ENCODE results near the gene HOXA3.

Gene HOXA3

DNA sequence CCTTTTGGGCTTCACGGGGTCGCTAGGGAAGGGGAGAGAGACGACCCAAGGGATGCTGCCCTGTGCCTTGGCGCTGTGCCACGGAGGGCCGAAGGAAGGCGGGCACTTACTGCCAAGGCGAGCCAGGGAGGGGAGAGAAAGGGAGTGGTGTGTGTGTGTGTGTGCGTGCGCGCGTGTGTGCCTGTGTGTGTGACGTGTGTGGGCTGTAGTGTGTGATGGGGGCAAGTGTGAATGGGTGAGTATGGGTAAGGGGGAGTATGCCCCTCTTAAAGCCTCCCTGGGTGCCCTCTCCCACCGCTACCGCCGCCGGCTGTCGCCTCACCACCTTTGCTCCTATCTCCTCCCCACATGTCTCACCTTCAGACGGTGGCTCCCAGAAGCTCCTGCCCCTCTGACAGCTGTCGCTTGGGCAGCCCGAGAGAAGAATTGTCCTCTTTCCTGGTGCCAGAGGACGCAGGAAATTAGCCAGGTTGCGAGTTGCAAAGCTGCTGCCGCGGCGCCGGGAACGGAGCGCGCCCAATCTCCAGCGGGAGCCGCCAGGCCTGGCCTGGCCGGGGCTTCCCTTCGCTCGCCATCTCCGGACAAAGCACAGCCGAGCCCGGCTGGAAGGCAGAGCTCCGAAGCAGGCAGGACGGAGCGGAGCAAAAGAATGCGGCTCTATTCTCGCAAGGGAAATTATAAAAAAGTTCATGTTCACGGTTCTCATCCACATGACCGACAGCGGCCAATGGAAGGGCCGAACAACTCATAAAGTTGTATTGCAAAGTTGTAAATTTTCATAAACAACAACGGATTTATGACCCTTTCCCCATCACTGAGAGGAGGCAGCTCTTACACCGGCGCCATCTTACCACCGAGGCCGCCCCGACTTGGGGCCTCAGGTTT, at the start of gene HOXA3:
TSS of gene HOXA3 (minus strand) at position 653 of the 885 bp plus-strand sequence. CDS start 41,943 bp downstream, outside the sequence.
- DNase-seq (ENCODE audit: low spot score): no peak

DNA sequence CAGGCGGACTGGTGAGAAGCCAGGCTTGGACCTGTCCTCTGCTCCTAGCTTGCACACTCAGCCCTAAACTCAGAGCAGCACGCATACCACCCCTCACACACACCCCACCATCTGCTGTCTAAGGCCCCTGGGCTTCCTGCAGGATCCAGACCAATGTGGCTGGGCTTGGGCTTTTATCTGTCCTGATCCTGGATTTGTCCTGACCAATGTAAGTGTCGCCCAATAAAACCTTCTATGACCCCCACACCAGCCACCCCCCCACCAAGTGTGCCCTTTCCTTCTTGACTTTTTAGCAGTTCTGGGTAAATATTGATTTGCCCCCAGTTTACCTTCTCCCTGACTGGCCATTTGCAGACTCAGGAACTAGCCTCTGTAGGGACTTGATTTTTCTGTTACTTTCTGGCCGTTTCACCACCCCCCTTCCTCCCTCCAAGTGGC, 49.2 kb upstream of the HOXA3 start:
- DNase-seq (ENCODE audit: low spot score): no peak

DNA sequence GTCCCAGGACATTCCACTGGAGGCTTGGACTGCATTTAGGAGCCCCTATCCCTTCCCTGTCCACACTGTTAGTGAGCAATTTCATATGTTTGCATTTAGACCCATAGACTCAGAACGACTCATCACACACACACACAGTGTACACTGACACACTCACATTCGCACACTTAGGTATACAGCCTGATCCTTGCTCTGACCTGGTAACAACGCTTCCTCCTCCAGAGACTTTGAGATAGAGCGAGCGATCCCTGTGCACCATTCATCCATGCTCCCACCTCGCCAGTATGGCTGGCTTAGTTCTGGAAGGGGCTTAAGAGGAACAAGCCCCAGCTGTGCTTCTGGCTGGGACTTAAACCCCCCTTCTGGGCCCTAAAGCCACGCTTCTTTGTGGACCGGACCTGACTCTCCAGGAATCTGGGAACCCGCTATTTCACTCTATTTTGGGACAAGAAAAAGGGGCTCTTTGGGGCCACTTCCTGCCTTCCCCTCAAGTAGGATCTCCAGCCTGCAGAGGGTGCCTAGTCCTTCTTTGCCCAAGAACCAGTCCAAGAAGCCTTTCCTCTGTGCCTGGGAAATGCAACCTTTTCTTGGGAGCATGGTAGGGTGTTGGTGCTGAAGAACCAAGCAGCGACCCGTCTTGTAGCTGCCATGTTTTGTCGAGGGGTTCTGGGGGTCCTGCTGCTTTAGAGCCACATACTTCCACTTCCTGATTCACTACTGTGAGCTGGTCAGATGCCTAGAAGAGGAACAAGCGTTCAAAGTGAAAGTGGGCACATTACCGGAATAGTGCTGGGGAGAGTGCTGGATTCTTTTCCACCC, 48.6 kb upstream of the HOXA3 start:
- no peak for DNase-seq (ENCODE audit: low spot score)

DNA sequence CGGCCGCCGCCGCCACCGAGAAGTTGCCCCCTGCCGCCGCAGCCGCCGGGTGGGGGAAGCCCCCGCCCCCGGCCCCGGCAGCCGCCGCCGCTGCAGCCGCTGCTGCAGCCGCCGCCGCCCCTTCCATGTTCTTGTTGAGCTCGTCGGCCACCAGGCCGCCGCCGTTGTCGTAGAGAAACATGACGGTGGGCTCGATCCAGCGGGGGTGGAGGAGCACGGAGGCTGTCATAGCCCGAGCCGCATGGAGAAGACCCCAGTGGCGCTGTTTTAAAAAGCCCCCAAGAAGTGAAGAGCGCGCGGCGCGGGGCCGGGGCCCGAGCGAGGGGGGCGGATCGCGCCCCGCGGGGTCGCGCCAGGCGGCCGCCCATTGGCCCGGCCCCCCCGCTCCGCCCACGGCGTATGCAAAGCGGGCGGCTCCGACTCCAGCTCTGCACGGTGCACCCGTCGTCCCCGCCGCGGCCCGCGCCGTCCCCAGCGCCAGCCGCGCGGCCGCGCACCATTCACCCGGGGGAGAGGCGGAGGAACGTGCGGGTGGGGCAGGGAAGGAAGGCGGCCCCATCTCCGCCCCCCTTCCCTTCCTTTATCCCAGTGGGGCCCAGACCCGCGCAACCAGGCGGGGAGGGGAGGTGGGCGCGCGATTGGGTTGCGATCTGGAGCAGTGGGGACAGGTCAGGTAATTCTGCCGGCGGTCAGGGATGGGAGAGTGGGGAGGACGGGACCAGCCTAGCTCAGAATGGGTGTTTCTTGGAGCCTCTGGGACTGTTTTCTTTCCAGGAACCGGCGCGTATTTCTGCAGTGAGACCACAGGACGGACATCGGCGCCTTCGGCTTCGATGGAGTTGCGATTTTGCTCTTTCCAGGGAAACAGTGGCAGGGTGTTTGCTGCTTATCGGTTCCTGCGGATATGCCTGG, 47.7 kb upstream of the HOXA3 start, which contains the start of gene HOXA13:
TSS of gene HOXA13 (minus strand) at position 243 of the 912 bp plus-strand sequence. CDS start at position 229, 14 bp downstream.
- DNase-seq (ENCODE audit: low spot score): no peak

DNA sequence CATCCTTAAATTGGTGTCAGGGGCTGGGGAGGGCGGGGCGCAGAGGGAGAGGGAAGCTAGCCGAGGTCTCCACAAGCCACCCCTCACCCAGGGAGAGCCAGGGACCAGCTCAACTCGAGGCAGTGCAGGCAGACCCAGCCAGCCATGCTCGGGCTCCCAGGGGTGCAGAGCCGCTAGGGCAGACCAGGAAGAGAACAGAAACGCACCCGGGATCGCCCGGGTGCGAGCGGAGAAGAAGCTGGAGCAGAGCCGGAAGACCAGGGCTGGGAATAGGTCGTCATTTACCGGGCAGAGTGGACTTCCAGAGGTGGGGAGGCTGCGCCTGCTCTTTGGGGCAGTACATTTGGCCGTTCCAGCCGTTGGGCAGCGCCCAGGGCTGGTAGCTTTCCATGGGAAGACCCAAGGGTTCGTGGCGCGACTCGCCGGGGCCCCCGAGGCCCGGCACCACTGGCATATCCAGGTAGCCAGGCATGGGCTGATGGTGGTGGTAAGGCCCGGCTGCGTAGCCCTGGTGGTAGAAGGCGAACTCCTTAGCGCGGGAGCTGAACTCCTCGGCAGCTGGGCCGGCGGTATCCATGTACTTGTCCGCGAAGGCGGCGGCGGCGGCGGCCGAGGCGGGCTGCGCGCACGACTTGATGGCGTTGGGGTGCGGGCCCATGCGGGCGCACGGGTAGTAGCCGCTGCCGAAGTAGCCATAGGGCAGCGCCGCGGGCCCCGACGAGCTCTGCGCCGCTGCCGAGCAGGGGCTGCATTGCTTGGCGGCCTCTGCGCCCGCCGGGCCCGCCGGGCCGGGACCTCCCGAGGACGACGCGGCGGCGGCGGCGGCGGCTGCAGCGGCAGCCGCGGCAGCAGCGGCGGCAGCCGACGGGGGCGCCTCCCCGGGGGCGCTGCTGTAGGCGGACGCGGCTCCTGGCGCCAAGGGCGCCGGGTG, 46.8 kb upstream of the HOXA3 start:
- no peak for DNase-seq (ENCODE audit: low spot score)

DNA sequence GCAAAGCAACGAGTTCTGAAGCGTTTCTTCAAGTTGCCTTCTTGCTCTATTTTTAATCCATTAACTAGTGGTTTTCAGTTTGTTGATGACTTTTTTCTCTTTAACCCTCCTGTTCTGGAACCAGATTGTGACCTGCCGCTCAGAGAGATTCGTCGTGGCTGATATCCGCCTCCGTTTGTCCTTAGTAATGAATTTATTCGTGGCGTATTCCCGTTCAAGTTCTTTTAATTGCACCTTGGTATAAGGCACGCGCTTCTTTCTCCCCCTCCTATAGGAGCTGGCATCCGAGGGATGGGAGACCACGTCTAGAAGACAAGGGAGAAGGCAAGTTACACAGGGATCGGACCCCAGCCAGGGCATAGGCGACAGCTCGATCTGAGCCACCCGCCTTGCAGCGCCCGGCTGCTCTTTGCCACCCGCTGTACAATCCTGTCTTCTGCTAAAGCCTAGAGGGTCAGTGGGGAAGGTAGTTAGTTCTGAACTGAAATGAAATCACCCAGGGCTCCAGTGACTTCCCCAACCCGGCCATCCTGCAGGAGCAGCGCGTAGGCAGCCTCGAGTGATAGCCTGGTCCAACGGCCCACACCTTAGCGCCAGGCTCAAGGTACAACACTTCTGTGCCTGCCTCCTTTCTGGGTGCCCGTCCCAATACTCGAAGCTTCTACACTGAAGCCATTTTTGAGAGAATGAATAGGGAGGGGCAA, 45.9 kb upstream of the HOXA3 start:
- DNase-seq (ENCODE audit: low spot score): no peak

DNA sequence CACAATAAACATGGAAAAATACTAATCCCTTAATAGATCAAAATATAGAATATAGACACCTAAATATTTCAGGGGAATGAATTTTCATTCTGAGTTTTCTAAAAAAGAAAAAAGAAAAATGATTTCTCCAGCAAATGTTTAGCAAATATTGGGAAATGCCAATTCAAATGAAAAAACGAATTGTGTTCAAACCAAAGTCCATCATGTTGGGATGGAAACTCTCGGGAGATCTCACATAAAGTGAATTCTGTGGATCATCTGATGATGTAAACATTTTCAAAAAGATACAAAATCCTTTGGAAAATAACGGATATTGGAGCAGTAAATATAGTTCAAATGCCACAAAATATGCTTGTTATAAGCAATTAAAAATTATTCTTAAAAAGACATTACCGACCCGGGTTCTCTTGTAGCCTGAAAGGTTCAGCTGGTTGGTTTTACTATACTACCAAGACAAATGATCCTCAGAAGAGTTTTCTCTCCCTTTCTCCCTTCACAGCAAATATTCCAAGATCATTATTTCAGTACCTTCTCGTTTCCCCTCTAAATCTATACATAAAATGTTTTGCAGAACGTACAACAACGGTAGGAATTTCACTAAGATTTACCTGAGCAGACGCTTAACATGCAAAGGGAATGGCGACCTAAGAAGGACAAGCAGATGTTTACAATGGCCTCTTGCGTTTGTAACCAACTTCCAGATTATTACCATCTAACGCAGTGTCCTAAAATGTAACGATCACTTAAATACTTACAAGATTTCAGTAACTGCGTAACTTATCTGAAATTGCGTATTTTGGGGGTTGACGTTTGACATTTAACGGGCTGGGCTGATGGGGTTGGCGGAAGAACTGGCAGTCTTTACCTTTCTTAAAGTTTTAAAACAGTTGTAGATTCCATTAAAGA, 45.0 kb upstream of the HOXA3 start:
- no peak for DNase-seq (ENCODE audit: low spot score)

DNA sequence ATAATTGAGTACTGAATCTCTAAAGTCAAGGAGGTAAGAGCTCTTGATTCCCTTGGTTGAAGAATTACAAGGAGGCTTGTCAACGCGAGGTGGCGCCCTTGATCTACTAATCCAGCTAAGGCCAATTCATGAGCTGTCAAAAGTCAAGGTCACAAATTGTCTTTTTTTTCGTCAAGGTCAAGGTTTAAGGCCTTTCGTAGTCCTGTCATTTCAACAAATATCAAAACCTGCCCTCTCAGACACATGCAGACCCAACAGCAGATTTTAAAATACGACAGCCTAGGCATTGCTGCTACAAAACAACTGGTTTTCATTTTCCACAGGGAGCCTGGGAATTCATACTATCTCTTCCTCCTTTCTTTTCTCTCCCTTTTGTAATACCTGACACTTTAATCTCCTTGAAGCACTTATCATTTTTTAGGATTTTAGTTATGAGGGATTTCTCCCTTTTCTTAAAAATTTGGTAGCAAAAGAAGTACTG, 43.9 kb upstream of the HOXA3 start:
- peak; percentile 82 for DNase-seq (ENCODE audit: low spot score)

DNA sequence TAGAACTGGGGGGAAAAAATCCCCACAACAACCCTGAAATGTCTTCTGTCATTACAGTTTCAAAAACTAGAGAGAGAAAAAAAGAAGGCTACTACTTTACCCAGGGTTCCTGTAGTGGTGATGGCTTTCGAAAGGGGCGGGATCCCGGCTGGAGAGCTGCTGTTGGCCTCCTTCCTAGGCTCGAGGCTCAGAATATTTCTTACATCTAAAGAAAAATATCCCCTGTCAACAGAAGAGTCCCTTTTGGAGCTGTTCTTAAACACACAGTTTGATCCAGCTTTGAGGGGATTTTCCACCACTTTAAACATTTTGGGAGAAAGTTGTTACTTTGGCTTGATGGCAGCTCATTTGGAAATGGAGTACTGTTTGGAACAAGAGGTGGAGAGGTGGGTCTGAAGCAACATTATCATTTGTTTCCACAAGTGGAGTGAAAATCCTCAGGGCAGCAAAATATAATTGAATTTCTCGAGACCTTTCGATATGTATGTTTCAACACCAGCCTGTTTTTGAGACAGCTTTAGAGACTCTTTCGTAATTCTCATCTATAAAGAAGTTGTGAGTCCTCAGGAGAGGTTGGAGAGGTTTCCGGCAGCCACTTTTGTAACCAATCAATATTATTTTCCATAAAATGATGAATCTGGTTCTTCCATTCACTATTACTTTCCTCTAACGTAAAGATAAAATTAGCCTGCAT, 42.5 kb upstream of the HOXA3 start:
- no peak for DNase-seq (ENCODE audit: low spot score)

DNA sequence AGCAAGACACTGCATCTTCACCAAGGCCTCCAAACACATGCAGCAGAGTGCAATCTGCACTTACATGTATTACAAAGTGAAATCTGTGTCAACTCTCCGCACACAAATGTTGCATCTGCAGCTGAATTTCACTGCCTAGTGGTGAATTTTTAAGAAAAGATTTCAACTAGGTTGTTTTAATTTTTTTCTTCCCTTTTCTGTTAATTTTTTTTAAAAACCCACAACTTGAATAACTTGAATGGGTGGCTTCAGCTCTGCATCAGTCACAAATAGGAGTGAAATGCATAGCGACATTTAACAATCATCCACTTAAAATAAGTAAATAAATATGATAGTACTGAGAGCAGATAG, 41.6 kb upstream of the HOXA3 start:
- no peak for DNase-seq (ENCODE audit: low spot score)

DNA sequence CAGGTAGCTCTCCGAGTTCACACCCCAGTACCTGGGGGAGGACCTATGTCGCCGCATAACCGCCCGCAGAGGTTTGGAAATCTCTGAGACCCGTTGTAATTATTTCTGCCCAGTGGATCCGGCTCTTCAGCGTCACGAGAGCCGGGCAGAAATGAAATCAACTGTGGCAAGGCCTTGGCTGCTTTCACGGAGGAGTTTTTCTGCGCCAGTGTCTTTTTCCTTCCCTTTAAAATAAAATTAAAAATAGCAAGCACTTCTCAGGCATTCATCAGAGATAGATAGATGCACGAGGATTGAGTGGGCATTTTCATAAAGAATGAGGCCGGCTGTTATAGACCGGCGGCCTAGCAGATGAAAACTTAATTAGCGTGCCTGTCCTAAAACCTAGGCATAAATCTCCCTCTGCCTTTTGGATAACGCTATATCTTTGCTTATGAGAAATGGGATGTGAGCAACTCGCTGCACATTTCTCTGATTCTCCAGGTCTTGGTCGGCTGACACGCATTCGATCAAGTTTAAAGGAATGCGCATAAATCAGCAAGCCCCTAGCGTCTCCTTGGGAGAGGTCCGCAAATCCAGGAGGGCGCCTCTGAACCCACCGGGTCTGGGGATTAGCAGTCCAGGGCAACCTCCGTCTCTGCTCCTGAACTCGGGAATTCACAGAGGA, 41.1 kb upstream of the HOXA3 start:
- no peak for DNase-seq (ENCODE audit: low spot score)

DNA sequence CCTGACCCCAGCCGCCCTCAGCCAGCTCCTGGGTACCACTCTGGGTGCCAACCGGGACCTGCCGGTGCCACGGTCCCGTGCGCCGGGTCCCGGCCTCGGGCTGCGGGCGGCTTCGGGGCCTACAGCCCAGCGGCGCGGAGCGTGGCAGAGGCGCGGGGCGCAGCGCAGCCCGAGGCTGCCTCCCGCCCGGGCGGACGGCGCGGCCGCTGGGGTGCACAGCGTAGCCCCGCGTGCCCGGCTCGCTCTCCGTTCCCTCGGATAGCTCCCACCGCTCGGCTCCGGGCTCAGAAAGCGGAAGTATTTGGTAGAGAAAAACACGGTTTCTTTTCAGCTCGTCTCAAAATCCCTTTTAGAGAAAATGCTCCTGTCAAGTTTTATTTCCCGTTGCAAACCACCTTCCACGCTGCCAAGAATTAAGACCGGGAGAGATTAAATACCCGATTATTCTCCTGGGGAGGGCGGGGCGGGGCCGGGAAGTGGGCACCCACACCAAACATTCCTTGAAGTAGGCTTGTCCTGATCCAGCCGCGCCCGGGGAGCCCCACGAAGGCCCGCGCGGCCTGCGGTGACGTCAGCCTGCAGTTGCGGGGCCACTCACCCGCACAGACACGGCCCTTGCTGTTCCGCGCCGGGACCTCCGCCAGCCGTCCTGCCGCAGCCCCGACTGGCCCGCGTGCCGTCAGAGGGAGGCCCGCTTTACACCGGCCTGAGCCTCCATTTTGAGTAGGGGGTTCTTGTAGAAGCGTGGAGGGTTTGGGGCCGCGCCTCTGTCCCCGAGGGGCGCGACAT, 40.4 kb upstream of the HOXA3 start:
- no peak for DNase-seq (ENCODE audit: low spot score)

DNA sequence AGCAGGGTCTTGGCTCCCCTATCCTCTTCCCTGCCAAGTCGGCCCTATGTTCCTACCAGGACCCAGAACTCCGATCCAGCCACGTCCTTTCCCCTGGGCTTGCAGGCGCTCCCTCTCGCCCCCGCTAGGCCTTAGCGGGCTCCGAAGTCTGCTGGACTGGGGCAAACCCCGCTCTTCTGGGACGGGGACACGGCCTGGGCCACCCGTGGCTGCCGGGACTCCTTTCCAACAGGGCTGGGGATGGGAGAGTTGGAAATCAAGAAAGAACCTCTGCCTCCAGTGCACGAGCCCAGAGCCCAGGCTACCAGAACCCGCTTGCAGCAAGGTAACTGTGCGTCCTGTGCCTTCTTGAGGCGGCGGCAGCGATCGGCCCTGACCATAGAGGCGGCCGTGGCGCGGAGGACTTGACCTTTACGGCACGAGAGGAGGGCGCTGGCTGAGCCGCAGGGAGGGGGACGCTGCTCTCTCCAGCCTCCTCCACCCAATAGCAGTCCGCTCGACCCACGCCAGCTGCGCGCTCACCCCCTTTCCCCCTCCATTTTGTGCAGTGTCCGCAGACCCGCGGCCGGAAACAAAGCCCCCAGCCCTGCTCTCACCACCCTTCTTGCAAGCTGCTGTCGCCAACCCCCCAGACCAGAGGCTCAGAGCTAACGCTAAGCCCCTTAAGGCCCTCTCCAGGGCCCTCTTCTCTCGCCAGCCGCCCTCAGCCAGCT, 39.6 kb upstream of the HOXA3 start:
- DNase-seq (ENCODE audit: low spot score): no peak

DNA sequence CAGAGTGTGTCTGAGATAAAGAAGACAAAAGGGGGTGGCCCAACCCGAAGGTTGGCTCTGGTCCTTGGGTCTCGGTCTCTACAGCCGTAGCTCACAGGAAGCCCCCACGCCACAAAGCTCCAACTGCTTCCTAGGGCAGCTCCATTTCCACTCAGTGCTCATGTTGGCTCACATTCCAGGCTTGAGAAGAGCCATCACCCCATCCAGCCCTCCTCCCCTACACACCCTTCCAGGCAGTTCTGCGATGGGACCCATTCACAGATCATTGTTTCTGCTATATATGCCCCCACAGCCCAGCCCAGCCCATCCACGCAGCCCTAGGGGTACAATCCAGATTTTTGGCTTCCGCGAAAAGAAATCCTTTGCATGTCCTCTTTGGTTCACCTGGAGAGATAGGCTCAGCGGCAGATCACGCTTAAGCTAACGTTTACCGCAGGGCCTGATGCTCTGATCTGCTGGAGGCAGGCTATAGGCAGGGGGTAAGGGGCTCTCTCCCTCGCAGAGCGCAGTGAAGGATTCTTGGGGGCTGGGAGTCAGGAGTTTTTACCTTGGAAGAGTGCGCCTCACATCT, 38.9 kb upstream of the HOXA3 start:
- no peak for DNase-seq (ENCODE audit: low spot score)

DNA sequence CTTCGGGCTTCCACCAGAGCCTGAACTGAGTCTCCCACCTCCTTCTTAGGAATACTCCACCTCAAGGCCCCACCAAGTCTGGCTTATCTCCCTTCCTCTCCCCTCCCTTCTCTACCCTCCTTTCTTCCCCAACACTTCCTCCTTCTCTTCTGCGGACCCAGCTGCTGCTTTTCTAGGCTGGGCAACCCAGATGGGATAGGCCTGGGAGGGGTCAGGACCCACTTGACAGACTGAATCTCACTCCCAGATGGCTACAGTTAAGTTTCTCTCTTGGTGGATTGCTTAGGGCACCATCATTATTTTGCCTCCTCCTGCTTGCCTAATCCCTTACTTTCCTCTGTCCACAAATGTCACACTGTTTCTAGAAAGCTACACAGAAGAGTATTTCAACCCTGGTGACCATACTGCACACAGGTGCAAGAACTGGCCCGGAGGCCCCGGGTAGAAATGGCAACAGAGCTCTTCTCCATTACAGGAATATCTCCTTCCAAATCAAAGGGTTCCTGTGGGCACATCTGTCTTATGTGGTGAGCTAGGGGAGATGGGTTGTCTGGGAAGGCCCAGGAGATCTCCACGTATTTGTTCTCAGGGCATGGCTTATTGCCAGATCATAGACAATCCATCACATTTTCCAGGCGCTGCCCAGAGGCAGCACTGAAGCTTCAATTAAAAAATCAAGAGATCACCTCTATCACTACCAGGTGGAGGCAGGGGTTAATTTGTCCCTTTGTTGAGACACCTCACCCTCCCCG, 37.8 kb upstream of the HOXA3 start:
- no peak for DNase-seq (ENCODE audit: low spot score)

All from CD4-positive, alpha-beta T cell treated with Interleukin-15 for 4 hours (primary cell).